ENCODE data around the gene GRB2. TPM values are rescaled to one million over a fixed set of nuclear protein-coding genes. Genes with fewer than 3 reads are reported as not detected.
"Not testable (repeated sequence)": the region's sequence is repeated elsewhere in the genome, so short reads cannot be mapped to it uniquely, and the experiment has no call there.

The GRB2 gene
- total RNA-seq, 1 donor from 2014 or later: 125 TPM

DNA sequence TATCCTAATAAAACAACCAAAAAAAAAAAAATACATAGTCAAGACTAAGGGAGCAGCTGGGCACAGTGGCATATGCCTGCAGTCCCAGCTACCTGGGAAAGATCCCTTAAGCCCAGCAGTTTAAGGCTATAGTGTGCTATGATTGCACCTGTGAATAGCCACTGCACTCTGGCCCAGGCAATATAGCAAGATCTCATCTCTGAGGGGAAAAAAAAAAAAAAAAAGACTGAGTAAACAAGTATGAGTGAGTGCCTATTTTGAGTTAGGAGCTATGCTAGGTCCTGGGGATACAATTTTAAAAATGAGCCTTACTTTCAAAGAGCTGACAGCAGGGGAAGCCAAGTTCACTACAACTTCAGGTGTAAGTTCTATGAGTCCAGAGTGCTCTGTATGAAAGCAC, 55.4 kb downstream of the GRB2 start:
- DNase-seq: no peak

DNA sequence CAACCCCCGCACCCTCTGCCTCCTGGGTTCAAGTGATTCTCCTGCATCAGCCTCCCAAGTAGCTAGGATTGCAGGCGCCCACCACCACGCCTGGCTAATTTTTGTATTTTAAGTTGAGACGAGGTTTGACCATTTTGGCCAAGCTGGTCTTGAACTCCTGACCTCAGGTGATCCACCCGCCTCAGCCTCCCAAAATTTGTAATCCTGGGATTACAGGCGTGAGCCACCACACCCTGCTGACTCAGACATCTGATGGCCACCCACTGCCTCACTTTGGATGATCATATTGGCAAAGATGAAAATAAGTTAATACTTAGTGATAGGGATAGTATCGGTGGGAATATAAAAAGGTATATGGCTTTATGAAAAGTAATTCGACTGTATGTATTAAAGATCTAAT, 55.9 kb downstream of the GRB2 start:
- DNase-seq: no peak

DNA sequence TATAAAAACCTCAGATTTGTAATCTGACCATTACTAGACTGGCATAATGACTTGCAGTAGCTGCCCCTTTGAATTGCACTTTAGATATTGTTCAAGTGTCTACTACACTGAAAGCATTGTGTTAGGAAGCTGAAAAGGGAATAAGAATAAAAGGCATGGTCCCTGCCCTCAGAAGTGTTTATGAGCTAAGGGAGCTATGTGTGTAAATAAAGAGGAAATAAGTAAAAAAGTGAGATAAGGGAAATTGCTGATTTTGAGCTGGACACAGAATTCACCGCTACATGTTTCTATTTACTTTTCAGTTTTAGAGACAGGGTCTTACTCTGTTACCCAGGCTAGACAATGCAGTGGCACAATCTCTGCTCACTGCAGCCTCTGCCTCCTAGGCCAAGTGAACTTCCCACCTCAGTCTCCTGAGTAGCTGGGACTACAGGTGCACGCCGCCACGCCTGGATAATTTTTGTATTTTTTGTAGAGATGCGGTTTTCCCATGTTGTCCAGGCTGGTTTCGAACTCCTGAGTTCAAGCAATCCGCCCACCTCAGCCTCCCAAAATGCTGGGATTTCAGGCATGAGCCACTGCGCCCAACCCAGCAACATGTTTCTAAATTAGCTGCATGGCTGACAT, 57.0 kb downstream of the GRB2 start:
- DNase-seq: no peak

DNA sequence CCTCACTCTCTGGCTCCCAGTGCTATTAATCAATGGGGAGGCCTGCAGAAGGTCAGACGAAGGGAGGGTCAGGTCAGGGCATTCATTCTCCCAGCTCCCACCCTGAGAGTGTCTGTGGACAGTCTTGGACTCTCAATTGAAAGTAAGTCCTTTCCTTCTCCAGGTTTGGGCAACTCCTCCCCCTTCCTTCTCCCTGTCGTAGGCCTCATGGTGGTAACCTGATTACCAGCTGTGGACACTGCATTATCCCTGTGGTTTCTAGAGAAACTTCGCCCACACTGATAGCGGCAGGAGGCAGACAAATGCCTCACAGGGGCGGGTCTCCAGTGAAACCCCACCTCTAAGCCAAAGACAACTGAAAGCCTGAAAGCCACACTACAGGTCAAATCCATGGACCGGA, 58.6 kb downstream of the GRB2 start:
- no peak for DNase-seq

DNA sequence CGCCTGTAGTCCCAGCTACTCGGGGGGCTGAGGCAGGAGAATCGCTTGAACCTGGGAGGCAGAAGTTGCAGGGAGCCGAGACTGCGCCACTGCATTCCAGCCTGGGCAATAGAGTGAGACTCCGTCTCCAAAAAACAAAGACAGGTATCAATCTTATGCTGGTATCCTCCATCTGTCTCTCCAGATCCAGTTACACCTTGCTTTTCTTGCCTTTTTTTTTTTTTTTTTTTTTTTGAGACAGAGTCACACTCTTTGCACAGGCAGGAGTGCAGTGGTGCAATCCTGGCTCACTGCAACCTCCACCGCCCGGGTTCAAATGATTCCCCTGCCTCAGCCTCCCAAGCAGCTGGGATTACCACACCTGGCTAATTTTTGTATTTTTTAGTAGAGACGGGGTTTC, 59.1 kb downstream of the GRB2 start:
- not testable (repeated sequence) for DNase-seq

DNA sequence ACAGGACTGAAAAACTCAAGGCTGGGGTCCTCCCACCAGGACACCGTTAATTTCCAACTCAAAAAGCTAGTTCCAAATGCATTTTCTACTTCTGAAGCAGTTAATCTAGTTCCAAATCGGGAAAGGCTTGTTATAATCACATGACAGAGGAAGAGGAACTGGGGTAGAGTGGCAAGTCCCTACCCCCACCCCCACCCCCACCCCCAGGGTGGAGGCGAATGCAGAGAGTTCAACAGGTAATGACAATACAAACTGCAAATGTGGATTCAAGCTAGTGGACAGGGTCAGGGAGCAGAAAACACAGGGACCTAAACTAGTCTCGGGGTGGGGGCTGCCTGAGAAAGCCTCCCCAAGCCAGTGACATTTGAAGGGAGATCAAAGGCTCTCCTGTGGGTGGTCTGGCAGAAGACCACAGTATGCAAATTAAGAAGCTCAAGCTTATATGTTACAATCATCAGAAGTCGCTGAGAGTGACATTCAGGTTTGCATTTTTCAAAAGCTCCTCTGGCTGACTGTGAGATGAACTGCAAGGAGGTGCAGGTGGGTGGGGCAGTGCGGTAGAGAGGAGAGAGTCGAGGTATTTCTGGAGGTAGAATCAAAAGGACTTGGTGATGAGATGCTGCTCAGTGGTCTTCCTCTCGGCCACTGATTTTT, 59.8 kb downstream of the GRB2 start:
- no peak for DNase-seq

DNA sequence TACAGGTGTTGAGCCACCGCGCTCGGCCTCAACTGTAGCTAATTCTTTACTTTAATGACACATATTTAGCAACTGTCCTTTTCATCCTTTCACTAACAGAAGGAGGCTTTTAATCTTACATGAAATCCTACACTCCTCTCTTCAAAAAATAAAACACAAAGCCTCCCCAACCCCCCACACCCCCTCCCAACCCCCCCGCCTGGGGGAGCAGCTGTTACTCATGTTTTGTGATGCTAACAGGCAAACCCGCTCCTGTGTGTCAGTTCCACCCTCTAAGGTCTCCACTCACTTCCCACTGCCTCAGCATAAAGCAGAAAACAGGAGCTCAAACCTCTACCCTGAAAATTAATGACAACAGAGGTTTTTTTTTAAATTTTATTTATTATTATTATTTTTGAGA, 60.8 kb downstream of the GRB2 start:
- DNase-seq: no peak

DNA sequence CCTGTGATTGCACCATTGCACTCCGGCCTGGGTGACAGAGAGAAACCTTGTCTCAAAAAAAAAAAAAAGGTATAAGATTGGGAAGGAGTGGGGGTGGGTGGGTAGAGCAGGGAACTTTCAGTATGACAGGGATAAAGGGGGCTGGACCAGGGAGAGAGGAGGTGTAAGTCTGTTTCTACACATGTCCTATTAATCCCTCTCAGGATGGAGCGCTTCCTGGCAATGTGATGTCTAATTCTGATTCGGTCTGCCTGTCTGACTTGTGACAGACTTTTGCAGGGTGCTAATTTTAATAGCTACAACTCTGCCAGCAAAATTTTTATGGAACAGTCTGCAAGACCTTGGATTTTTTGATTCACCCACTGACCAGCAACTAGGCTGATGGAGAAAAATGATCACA, 62.5 kb downstream of the GRB2 start:
- no peak for DNase-seq

DNA sequence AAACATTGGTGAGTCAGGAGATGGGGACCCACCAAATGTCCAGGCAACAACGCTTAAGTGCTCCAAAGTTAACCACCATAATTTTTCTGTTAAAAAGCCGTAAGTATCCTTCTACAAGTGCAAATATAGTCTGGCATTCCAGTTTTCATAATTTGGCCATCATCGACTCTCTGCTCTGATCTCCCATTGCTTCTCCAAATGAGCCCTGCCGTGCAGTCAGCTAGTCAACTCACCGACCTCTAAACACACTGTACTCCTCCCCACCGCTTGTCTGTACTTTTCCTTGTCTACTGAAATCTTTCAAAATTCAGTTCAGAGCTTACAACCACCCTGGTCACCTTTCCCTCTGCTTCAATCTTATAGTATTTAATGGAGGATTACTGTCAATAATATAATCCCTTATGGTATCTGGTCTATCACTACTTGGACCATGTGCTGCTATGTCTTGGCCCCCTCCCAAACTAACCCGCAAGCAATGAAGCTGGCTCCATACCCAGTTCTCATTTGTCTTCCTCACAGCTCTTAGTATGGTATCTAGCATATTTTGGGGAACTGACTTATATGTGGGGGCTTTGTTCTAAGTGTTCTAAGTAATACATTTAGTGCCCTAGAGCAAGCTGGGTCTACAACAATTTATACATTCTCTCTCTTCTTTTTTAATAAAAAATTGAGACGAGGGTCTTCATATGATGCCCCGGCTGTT, 63.5 kb downstream of the GRB2 start:
- no peak for DNase-seq

DNA sequence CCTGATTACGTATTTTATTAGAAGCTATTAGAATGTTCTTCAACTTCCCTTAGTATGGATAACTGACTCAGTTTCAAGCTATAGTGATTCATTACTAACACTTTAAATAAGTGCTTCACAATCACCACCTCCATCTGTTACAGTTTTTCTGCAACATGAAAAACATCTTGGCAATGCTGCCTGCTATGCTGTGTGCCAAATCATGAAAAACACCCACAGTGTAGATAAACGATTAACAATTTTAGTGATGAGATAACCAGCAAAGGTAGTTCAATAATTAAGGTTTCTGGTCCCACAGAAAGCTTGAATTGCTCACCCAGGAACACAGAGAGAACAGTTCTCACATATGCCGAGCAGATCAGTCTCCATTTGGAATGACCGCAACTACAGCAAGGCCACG, 64.8 kb downstream of the GRB2 start:
- DNase-seq: no peak

DNA sequence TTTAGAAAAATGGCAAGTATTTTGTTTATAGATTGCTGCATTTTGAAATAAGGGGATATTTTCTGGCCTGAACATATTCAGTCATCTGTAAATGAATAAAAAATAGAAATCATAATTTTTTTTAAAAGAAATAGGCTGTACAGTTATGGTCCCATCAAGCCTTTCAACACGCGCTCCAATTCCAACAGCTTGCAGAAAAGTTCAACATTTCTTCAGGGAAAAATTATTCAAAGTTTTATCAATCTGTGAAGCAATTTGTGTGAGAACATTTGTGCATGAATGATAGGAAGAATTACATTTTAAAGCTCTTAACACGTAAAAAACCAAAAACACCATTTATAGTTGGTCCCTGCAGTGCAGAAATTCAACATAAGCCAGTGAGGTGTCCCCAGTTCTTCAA, 65.5 kb downstream of the GRB2 start:
- no peak for DNase-seq

DNA sequence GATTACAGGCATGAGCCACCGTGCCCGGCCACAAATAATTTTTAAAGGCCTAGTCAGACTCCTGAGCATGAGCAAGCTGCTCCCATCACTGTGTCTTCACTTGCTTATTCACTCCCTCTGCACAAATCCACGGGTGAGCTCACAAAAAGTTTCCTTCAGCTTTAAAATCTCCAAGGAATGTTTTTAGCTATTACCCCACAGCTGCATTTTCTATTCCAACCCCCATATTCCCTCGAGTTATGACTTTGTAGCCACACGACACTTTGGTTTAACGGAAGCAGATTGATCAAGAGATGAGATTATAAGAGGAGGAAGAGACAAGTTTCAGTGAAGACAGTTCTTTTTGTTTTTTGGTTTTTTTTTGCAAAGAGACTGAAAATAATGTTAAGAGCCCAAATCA, 67.1 kb downstream of the GRB2 start:
- DNase-seq: no peak

DNA sequence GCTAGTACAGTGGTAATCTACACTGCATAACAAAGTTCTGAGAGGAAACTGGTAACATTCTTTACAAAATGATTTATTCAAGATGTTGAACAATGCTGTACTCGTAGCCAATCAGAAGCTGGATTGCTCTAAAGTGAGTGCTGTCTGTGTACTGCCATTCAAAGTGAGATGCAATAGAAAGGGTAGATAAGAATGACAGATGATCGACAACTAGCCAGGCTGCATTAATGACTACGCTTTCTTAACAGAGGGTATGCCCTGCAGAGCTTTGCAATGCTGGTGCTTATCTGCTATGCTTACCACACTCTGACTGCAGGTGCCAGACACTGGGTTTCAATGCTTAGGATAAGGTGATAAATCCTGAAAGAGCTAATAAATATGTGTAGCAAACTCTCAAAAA, 70.2 kb downstream of the GRB2 start:
- no peak for DNase-seq

DNA sequence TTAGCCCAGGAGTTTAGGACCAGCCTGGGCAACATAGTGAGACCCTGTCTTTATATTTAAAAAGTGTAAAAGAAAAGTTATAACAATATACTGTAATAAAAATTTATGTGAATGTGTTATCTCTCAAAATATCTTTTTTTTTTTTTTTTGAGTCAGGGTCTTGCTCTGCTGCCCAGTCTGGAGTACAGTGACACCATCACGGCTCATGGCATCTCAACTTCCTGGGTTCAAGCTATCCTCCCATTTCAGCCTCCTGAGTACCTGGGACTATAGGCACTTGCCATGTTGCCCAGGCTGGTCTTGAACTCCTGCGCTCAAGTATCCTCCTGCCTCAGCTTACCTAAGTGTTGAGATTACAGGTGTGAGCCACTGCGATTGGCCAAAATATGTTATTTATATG, 70.8 kb downstream of the GRB2 start:
- no peak for DNase-seq

DNA sequence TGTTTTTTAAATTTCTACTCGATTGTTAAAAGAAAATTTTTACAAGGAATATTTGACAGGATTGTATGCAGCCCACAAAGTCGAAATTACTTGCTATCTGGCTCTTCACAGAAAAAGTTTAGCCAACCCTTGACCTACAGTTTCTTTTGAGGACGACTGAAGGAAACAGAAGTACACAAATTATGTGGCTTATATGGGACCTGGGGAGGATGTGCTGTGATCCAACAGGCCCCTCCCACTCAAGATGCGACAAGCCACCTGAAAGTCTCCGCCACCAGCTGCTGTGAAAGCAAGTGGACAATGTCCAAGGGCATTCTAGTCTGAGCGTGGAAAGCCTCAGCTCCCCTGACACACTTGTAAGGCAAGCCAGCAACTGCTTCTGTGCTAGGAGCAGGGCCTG, 73.8 kb downstream of the GRB2 start:
- DNase-seq: no peak

DNA sequence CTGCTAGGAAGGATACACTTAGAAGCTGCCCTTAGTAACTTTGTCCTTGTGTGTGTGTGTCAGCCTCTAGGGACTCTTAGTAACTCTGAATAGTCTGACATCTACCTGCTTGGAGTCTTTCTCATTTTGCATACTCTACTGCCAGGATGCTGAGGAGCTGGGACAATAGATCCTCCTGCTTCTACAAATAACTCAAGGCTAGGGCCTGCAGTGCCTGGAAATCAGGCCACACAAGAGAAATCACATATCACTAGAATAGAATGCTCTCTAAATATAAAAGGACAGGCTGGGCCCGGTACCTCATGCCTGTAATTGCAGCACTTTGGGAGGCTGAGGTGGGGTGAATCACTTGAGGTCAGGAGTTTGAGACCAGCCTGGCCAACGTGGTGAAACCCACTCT, 77.7 kb downstream of the GRB2 start:
- DNase-seq: no peak

DNA sequence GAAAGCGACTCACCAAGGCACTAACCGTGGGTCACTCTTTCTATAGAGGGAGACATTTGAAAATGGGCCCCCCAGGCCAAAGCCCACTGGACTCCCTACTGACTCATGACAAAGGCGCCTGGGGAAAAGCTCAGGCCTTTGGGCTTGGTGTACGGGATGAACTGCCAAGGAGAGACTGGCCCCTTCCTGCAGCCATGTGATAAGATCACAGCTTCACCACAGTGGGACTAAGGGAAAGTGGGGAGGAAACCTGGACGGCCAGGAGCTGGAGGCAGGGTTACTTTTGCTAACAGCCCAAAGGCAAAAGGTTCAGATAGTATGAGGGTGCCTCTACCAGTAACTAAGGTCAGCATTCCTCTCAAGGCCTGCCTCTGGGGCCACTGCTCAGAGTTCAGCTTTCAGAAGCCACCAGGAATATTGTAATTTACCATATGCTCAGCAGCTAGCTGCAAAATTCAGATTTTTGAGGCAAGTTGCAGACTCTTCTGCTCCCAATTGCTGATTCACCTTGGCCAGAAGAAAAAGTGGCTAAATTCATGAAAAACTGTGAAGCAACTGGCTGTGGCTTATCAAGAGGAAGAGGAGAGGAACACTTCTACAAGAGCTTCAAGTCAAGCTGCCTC, 79.1 kb downstream of the GRB2 start:
- no peak for DNase-seq

DNA sequence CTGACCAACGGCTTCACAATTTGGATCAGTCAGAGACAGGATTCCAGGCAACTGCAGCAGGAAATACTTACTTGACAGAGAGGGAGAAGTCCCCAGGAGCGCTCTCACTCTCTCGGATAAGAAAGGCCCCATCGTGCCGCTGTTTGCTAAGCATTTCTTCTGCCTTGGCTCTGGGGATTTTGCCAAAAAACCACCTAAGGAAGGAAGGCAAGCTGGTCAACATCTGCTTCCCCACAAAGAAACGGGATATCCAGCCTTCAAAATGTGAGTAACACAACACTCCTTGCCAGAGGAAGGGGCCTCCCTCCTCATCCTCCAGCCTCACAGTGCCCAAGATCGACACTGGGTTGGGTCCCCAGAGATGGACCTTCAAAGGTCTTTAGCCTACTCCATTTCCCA, 79.7 kb downstream of the GRB2 start:
- no peak for DNase-seq

DNA sequence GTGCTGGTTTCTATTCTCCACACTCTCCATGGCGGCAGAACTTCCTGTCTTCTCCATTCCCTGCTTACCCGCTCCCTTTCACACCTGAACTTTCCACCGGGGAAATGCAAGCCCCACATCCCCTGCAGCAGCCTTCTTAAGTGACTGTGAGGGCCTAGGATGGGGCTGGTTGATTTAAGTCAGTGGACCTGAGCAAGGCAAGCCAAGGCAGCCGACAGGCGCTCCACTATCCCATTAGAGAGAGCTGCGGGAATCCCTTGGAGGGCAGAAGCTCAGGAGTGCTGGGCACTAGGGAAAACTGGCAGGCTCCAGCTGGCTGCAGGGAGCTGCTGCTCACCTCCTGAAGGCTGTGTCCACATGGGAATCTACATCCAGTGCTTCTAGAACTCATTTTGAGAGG, 80.1 kb downstream of the GRB2 start:
- DNase-seq: no peak

DNA sequence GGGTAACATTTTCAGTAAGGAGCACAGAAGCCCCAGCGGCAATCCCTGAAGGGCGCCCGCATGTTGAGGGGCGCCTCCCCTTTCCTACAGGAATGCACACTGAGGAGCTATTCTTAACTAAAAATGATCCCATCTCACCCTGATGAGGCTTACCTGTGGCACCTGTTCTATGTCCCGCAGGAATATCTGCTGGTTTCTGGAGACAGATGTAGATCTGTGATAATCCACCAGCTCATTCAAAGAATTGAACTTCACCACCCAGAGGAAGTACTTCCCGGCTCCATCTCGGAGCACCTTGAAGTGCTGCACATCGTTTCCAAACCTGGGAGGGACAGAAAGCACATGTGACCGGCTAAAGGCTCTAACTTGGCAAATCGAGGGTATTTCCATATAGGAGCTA, 84.0 kb downstream of the GRB2 start:
- no peak for DNase-seq

DNA sequence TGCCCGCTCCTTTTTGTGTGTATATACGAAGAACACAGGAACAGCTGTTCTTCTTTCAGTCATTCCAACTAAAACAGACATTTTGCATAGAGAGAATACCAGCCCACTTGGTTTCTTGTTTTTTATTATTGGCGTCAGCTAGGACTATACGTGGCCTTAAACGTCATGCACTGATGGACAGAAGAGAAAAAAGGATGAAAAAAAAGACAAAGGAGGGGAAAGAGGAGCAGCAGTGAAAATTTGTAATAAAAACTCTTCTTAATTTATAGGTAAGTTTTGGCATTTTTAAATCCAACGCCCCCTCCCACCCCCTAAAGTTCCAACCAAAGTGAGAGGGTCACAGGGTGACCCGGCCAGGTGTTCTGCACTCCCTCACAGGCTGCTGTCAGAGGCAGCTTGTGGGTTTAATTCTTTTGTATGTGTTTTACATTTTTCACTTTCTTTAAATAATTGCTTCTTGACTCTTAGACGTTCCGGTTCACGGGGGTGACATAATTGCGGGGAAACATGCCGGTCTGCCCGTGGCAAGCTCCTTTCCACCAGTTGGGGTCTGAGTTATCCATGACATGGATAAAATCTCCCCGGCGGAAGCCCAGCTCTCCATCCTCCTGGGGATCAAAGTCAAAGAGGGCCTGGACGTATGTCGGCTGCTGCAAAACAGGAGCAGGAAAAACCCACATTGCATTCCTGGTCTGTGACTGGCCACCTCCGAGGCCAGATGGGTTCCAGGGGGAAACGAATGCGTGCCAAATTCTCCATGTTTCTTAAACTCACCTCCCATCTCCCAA, 85.4 kb downstream of the GRB2 start:
- DNase-seq: no peak

DNA sequence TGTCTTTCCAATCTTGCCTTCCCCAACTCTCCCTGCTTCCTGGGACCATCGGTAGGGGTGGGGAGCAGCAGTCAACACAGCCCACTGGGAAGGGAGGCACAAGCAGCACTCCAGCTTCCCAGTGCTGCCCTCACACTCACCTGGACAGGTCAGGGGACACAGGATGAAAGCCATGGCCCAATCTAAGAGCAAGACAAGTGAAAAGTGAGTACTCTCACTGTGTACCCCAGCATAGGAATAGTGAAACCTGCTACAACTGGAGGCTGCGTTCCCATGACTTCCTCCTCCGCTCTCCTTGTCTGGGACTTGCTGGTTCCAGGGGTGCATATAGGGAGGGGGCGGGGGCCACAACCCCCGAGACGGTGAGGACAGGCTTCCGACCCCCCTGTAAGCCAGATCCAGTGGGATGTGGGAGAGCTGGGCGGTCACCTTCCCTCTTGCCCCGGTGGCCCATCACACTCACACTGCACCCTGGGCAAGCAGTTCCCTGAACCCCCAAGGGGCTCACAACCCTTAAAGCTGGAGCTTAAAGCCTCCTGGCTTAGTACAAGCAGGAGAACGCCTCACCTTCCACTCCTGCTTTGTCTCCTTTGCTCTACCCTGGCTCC, 86.8 kb downstream of the GRB2 start:
- no peak for DNase-seq

Measured in occipital lobe (tissue), 2 donors.